HFF-Myc (cell line): ENCODE measurements around the gene TMEM141.

Experiments used
- DNase-seq: peaks from one replicate; pipeline ENCODE4 v3.0.0-alpha.2; 2011; ENCODE audit warnings: low read depth; ENCODE audit errors: extremely low read depth
- H3K4me3 ChIP-seq: replicated peaks from 2 replicates; pipeline ENCODE4 v1.5.1; 2011; ENCODE audit warnings: low read depth, mild to moderate bottlenecking, control low read depth, low read length
- CTCF ChIP-seq: IDR thresholded peaks from 2 replicates; pipeline ENCODE4 v1.5.1; 2012; ENCODE audit warnings: mild to moderate bottlenecking, low read depth, low read length, control low read depth; ENCODE audit errors: missing control alignments

TMEM141 gene

GRCh38 chr9:136808075-136808805, 17.1 kb downstream of the TMEM141 start:
- TF ChIP-seq CTCF, result no peak
- peak overlapping the region; percentile 53 for H3K4me3 ChIP-seq
- DNase-seq, result no peak

- peak overlapping the region; percentile 53 for H3K4me3 ChIP-seq
- TF ChIP-seq CTCF, result no peak
- no peak for DNase-seq
Observed at GRCh38 chr9:136808806-136809158, 17.6 kb downstream of the TMEM141 start.

GRCh38 chr9:136814725-136815421, 23.7 kb downstream of the TMEM141 start:
- no peak for DNase-seq
- no peak overlapping the region for H3K4me3 ChIP-seq
- no peak for TF ChIP-seq CTCF

- H3K4me3 ChIP-seq, result no peak overlapping the region
- no peak for DNase-seq
- TF ChIP-seq CTCF, result no peak
Observed at GRCh38 chr9:136815422-136815782, 24.3 kb downstream of the TMEM141 start.

- no peak for DNase-seq
- TF ChIP-seq CTCF, result no peak
- H3K4me3 ChIP-seq, result no peak overlapping the region
Observed at GRCh38 chr9:136820971-136821825, 30.1 kb downstream of the TMEM141 start.

GRCh38 chr9:136821826-136822544, 30.8 kb downstream of the TMEM141 start:
- TF ChIP-seq CTCF, result no peak
- DNase-seq, result no peak
- H3K4me3 ChIP-seq, result no peak overlapping the region
